T47D (cell line): ENCODE data around the gene NHLRC2.

Source experiments
- DNase-seq, 2 experiments: peaks; one replicate each; pipeline versions ENCODE4 v3.0.0 to v3.0.0-alpha.2; 2011 to 2012; ENCODE audit warnings: low read depth in 1 of 2, low spot score in 1 of 2
- JUND ChIP-seq: IDR thresholded peaks from 2 replicates; pipeline ENCODE4 v1.6.1; 2012; ENCODE audit warnings: low read depth
- in situ Hi-C: cut with HindIII; loops from 2 replicates; pipeline ENCODE4 v1.10.0; 2016; ENCODE audit warnings: low sequenced_read_pairs, low pct_unique_long_range_greater_than_20kb

Gene NHLRC2

GRCh38 chr10:113920875-113921274 is 66.4 kb downstream of the NHLRC2 start:
- no peak for DNase-seq
- no peak for TF ChIP-seq JUND
- in situ Hi-C loops: no loop called here

- TF ChIP-seq JUND: peak; percentile 6; the same call in 1 of the 2 replicates
- in situ Hi-C loops: no loop called here
- DNase-seq: peak in 1 of 2 experiments; percentile 92
These were observed 67.3 kb downstream of the NHLRC2 start for GRCh38 chr10:113921561-113922370.

- TF ChIP-seq JUND: no peak
- in situ Hi-C loops: no loop called here
- peak in 1 of 2 experiments; percentile 52 for DNase-seq
These were observed 68.5 kb downstream of the NHLRC2 start for GRCh38 chr10:113922787-113923570.

GRCh38 chr10:113924186-113924585 is 69.7 kb downstream of the NHLRC2 start:
- in situ Hi-C loops: no loop called here
- DNase-seq: no peak
- no peak for TF ChIP-seq JUND

GRCh38 chr10:113924664-113925063 is 70.2 kb downstream of the NHLRC2 start:
- TF ChIP-seq JUND: no peak
- in situ Hi-C loops: no loop called here
- DNase-seq: no peak

- in situ Hi-C loops: no loop called here
- DNase-seq: peak in 1 of 2 experiments; percentile 82
- no peak; the same call in 1 of the 2 replicates for TF ChIP-seq JUND
These were observed 73.0 kb downstream of the NHLRC2 start for GRCh38 chr10:113927440-113927839.

GRCh38 chr10:113928830-113929229 is 74.4 kb downstream of the NHLRC2 start:
- TF ChIP-seq JUND: no peak

GRCh38 chr10:113929522-113929921 is 75.1 kb downstream of the NHLRC2 start:
- TF ChIP-seq JUND: no peak
- no peak for DNase-seq

More at GRCh38 chr10:113928830-113929229, 74.4 kb downstream of the NHLRC2 start:
- in situ Hi-C loops: no loop called here
- DNase-seq: no peak

GRCh38 chr10:113930482-113931057 is 76.1 kb downstream of the NHLRC2 start:
- no peak for TF ChIP-seq JUND

More at GRCh38 chr10:113929522-113929921, 75.1 kb downstream of the NHLRC2 start:
- in situ Hi-C loops: no loop called here

GRCh38 chr10:113932854-113933253 is 78.4 kb downstream of the NHLRC2 start:
- TF ChIP-seq JUND: no peak
- in situ Hi-C loops: no loop called here

More at GRCh38 chr10:113930482-113931057, 76.1 kb downstream of the NHLRC2 start:
- in situ Hi-C loops: no loop called here
- no peak for DNase-seq

GRCh38 chr10:113933894-113934532 is 79.6 kb downstream of the NHLRC2 start:
- in situ Hi-C loops: no loop called here
- no peak for DNase-seq
- TF ChIP-seq JUND: no peak

More at GRCh38 chr10:113932854-113933253, 78.4 kb downstream of the NHLRC2 start:
- no peak for DNase-seq

GRCh38 chr10:113937258-113937657 is 82.8 kb downstream of the NHLRC2 start:
- no peak for DNase-seq
- in situ Hi-C loops: no loop called here
- TF ChIP-seq JUND: no peak
